ENCODE results near the gene CSNK1G1. TPM values are rescaled to one million over a fixed set of nuclear protein-coding genes. Genes with fewer than 3 reads are reported as not detected.

CSNK1G1 gene
- polyA plus RNA-seq, 1 of the 3 experiments (the other 2 are of a cell fraction), result 10.2 TPM

- H3K27me3 ChIP-seq (ENCODE audit: insufficient read depth), result no peaks in the 10 kb centered on the region
- ChIA-PET CTCF (interaction anchor here (1.4 to 6.2 kb wide), 2 partner anchors 10 to 19 kb away, joined by 3 to 25 read pairs; no protein-coding TSS in a partner anchor), POLR2A (no interaction called here)
- H3K4me1 ChIP-seq (ENCODE audit: control insufficient read depth in 1 of 2, insufficient read depth in 2 of 2, low read depth in 1 of 2, low read length in 1 of 2), result peaks cover 0 to 4% of the 10 kb centered on the region in 2 experiments; a peak in 1 of 4 replicates
- no peaks in the 10 kb centered on the region for H3F3A ChIP-seq (replicated peaks; ENCODE audit: insufficient read depth)
- H4K20me1 ChIP-seq (ENCODE audit: insufficient read depth), result no peaks in the 10 kb centered on the region
- no peak overlapping the region for H3K4me3 ChIP-seq (ENCODE audit: low read depth in 2 of 2, low read length in 1 of 2)
- H2AFZ ChIP-seq (ENCODE audit: low read depth), result no peak overlapping the region
- no peak for DNase-seq
- no peak overlapping the region for H3K4me2 ChIP-seq
- H3K9me2 ChIP-seq, result no peaks in the 10 kb centered on the region
- H3K79me2 ChIP-seq (ENCODE audit: insufficient read depth), result no peaks in the 10 kb centered on the region
- H3K27ac ChIP-seq (ENCODE audit: low read depth in 2 of 2, low read length in 1 of 2), result no peak overlapping the region; a peak in 1 of 4 replicates
- no peak overlapping the region for H3K9ac ChIP-seq
- peaks cover 42 to 84% of the 10 kb centered on the region in 2 experiments for H3K36me3 ChIP-seq (replicated peaks in 1 of 2; ENCODE audit: control insufficient read depth in 1 of 2, insufficient read depth in 2 of 2, low read length in 1 of 2)
- H3K9me3 ChIP-seq, result no peaks in the 10 kb centered on the region
- no peak for TF ChIP-seq SIN3A (IDR thresholded peaks at IDR 0.05; ENCODE audit: borderline replicate concordance, low read depth, low read length)
- TF ChIP-seq NRF1 (IDR thresholded peaks at IDR 0.05; ENCODE audit: low read depth, low read length), result no peak
- no peak for TF ChIP-seq RFX5 (IDR thresholded peaks at IDR 0.05; ENCODE audit: low read length)
- TF ChIP-seq GATA2 (CRISPR knock-in tag; IDR thresholded peaks at IDR 0.05), result no peak
- 20% methylated on average over 1 of the region's 9 CpGs for WGBS (ENCODE audit: low lambda C conversion rate)
Observed at GRCh38 chr15:64134345-64134829, 221.6 kb downstream of the CSNK1G1 start.

- WGBS (ENCODE audit: low lambda C conversion rate), result over 99% methylated on average over 10 of the region's 10 CpGs
- Histone ChIP-seq H3K4me1 (ENCODE audit: control insufficient read depth in 1 of 2, insufficient read depth in 2 of 2, low read depth in 1 of 2, low read length in 1 of 2) (peaks cover 0 to 4% of the 10 kb centered on the region in 2 experiments; a peak in 1 of 4 replicates), H3K27ac (ENCODE audit: low read depth in 2 of 2, low read length in 1 of 2) (no peak overlapping the region), H3K9ac (no peak overlapping the region), H3K79me2 (ENCODE audit: insufficient read depth) (no peaks in the 10 kb centered on the region), H3K4me2 (no peak overlapping the region), H3K9me2 (no peaks in the 10 kb centered on the region), H3K9me3 (no peaks in the 10 kb centered on the region), H3F3A (replicated peaks; ENCODE audit: insufficient read depth) (no peaks in the 10 kb centered on the region), H3K4me3 (ENCODE audit: low read depth in 2 of 2, low read length in 1 of 2) (no peak overlapping the region), H2AFZ (ENCODE audit: low read depth) (no peak overlapping the region), H3K36me3 (replicated peaks in 1 of 2; ENCODE audit: control insufficient read depth in 1 of 2, insufficient read depth in 2 of 2, low read length in 1 of 2) (peaks cover 47 to 85% of the 10 kb centered on the region in 2 experiments), H4K20me1 (ENCODE audit: insufficient read depth) (no peaks in the 10 kb centered on the region), H3K27me3 (ENCODE audit: insufficient read depth) (no peaks in the 10 kb centered on the region)
- POLR2A ChIA-PET, result no interaction called here
- CTCF ChIA-PET, result interaction anchor here (1.4 to 6.2 kb wide), 2 partner anchors 11 to 19 kb away, joined by 3 to 25 read pairs; no protein-coding TSS in a partner anchor
- TF ChIP-seq CTCF (IDR thresholded peaks at IDR 0.05) (no peak), ZBTB33 (IDR thresholded peaks at IDR 0.05; ENCODE audit: borderline replicate concordance, low read depth) (no peak), RXRA (IDR thresholded peaks at IDR 0.05; ENCODE audit: borderline replicate concordance, low read depth) (no peak), TEAD4 (IDR thresholded peaks at IDR 0.05; ENCODE audit: borderline replicate concordance, insufficient read depth) (no peak), SIN3A (IDR thresholded peaks at IDR 0.05; ENCODE audit: borderline replicate concordance, low read depth, low read length) (no peak), MEF2A (IDR thresholded peaks at IDR 0.05; ENCODE audit: borderline replicate concordance, low read depth) (no peak), NFIC (IDR thresholded peaks at IDR 0.05; ENCODE audit: borderline replicate concordance) (no peak), RCOR1 (IDR thresholded peaks at IDR 0.05; ENCODE audit: low read length) (no peak), JUND (IDR thresholded peaks at IDR 0.05) (no peak), POLR2AphosphoS5 (IDR thresholded peaks at IDR 0.05; ENCODE audit: low read depth, low read length) (no peak), IRF3 (IDR thresholded peaks at IDR 0.05; ENCODE audit: low read depth, low read length) (no peak), FOSL2 (IDR thresholded peaks at IDR 0.05; ENCODE audit: borderline replicate concordance, low read depth) (no peak), EP300 (IDR thresholded peaks at IDR 0.05; ENCODE audit: borderline replicate concordance in 1 of 2, low read depth in 1 of 2, low read length in 1 of 2) (no peak), GABPA (IDR thresholded peaks at IDR 0.05; ENCODE audit: low read depth) (no peak), CHD2 (IDR thresholded peaks at IDR 0.05; ENCODE audit: low read length, partially characterized antibody) (no peak)
- DNase-seq, result no peak
Observed at GRCh38 chr15:64133623-64134344, 222.2 kb downstream of the CSNK1G1 start.

Data from SK-N-SH (cell line).